ENCODE measurements around the gene SAA1. TPM values are rescaled to one million over a fixed set of nuclear protein-coding genes. Genes with fewer than 3 reads are reported as not detected.

Gene SAA1
- polyA plus RNA-seq = 10 to 100 TPM; 10.8 to 15.7 TPM

DNA sequence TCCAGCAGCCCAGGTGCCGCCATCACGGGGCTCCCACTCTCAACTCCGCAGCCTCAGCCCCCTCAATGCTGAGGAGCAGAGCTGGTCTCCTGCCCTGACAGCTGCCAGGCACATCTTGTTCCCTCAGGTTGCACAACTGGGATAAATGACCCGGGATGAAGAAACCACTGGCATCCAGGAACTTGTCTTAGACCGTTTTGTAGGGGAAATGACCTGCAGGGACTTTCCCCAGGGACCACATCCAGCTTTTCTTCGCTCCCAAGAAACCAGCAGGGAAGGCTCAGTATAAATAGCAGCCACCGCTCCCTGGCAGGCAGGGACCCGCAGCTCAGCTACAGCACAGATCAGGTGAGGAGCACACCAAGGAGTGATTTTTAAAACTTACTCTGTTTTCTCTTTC, at the start of gene SAA1:
Gene SAA1 (plus strand): TSS at position 316 of the 400 bp plus-strand sequence. CDS start 624 bp downstream, outside the sequence.
- H3K9me3 ChIP-seq (ENCODE audit: control insufficient read depth in 2 of 2, insufficient read depth in 1 of 2, low read depth in 1 of 2, low read length in 1 of 2) = no peaks in the 10 kb centered on the region
- no peaks in the 10 kb centered on the region for H3K27me3 ChIP-seq (ENCODE audit: control insufficient read depth in 1 of 2, insufficient read depth in 2 of 2, low read length in 2 of 2)
- no peak within 1 kb of the TSS for H3K4me3 ChIP-seq (ENCODE audit: low read depth in 1 of 2, low read length in 2 of 2)
- no peaks in the 10 kb centered on the region for H3K4me1 ChIP-seq (ENCODE audit: control insufficient read depth in 2 of 2, insufficient read depth in 2 of 2, low read length in 1 of 2)
- WGBS, 2 donors = 43 to 51% methylated on average over 8 of the region's 8 CpGs
- H3K36me3 ChIP-seq (ENCODE audit: control insufficient read depth in 2 of 2, insufficient read depth in 2 of 2, low read length in 1 of 2) = no peaks in the 10 kb centered on the region
- H3K27ac ChIP-seq (ENCODE audit: low read depth in 2 of 2, low read length in 1 of 2) = no peak within 1 kb of the TSS

GRCh38 chr11:18221274-18221876, 44.7 kb upstream of the SAA1 start:
- H3K9me3 ChIP-seq (ENCODE audit: control insufficient read depth in 2 of 2, insufficient read depth in 1 of 2, low read depth in 1 of 2, low read length in 1 of 2) = no peaks in the 10 kb centered on the region
- no peaks in the 10 kb centered on the region for H3K4me1 ChIP-seq (ENCODE audit: control insufficient read depth in 2 of 2, insufficient read depth in 2 of 2, low read length in 1 of 2)
- no peak overlapping the region for H3K4me3 ChIP-seq (ENCODE audit: low read depth in 1 of 2, low read length in 2 of 2)
- no peaks in the 10 kb centered on the region for H3K27me3 ChIP-seq (ENCODE audit: control insufficient read depth in 1 of 2, insufficient read depth in 2 of 2, low read length in 2 of 2)
- H3K27ac ChIP-seq (ENCODE audit: low read depth in 2 of 2, low read length in 1 of 2) = no peak overlapping the region
- WGBS, 2 donors = 74 to 84% methylated on average over 5 of the region's 5 CpGs
- no peaks in the 10 kb centered on the region for H3K36me3 ChIP-seq (ENCODE audit: control insufficient read depth in 2 of 2, insufficient read depth in 2 of 2, low read length in 1 of 2)

GRCh38 chr11:18222814-18223421, 43.1 kb upstream of the SAA1 start:
- Histone ChIP-seq H3K27ac (ENCODE audit: low read depth in 2 of 2, low read length in 1 of 2) (no peak overlapping the region), H3K36me3 (ENCODE audit: control insufficient read depth in 2 of 2, insufficient read depth in 2 of 2, low read length in 1 of 2) (no peaks in the 10 kb centered on the region), H3K4me1 (ENCODE audit: control insufficient read depth in 2 of 2, insufficient read depth in 2 of 2, low read length in 1 of 2) (no peaks in the 10 kb centered on the region), H3K9me3 (ENCODE audit: control insufficient read depth in 2 of 2, insufficient read depth in 1 of 2, low read depth in 1 of 2, low read length in 1 of 2) (no peaks in the 10 kb centered on the region), H3K4me3 (ENCODE audit: low read depth in 1 of 2, low read length in 2 of 2) (no peak overlapping the region), H3K27me3 (ENCODE audit: control insufficient read depth in 1 of 2, insufficient read depth in 2 of 2, low read length in 2 of 2) (no peaks in the 10 kb centered on the region)
- 90 to 93% methylated on average over 3 of the region's 3 CpGs for whole genome bisulfite sequencing, 2 donors

- Histone ChIP-seq H3K4me3 (ENCODE audit: low read depth in 1 of 2, low read length in 2 of 2) (no peak overlapping the region), H3K27me3 (ENCODE audit: control insufficient read depth in 1 of 2, insufficient read depth in 2 of 2, low read length in 2 of 2) (no peaks in the 10 kb centered on the region), H3K4me1 (ENCODE audit: control insufficient read depth in 2 of 2, insufficient read depth in 2 of 2, low read length in 1 of 2) (no peaks in the 10 kb centered on the region), H3K27ac (ENCODE audit: low read depth in 2 of 2, low read length in 1 of 2) (no peak overlapping the region), H3K36me3 (ENCODE audit: control insufficient read depth in 2 of 2, insufficient read depth in 2 of 2, low read length in 1 of 2) (no peaks in the 10 kb centered on the region), H3K9me3 (ENCODE audit: control insufficient read depth in 2 of 2, insufficient read depth in 1 of 2, low read depth in 1 of 2, low read length in 1 of 2) (no peaks in the 10 kb centered on the region)
- WGBS, 2 donors = 49 to 65% methylated on average over 3 of the region's 3 CpGs
Observed at GRCh38 chr11:18223591-18224387, 42.3 kb upstream of the SAA1 start.

- no peaks in the 10 kb centered on the region for H3K9me3 ChIP-seq (ENCODE audit: control insufficient read depth in 2 of 2, insufficient read depth in 1 of 2, low read depth in 1 of 2, low read length in 1 of 2)
- 37 to 41% methylated on average over 2 of the region's 2 CpGs for WGBS, 2 donors
Observed at GRCh38 chr11:18225913-18226312, 40.2 kb upstream of the SAA1 start.

GRCh38 chr11:18229501-18229900, 36.6 kb upstream of the SAA1 start:
- Histone ChIP-seq H3K36me3 (ENCODE audit: control insufficient read depth in 2 of 2, insufficient read depth in 2 of 2, low read length in 1 of 2) (no peaks in the 10 kb centered on the region), H3K4me3 (ENCODE audit: low read depth in 1 of 2, low read length in 2 of 2) (no peak overlapping the region), H3K9me3 (ENCODE audit: control insufficient read depth in 2 of 2, insufficient read depth in 1 of 2, low read depth in 1 of 2, low read length in 1 of 2) (no peaks in the 10 kb centered on the region), H3K4me1 (ENCODE audit: control insufficient read depth in 2 of 2, insufficient read depth in 2 of 2, low read length in 1 of 2) (no peaks in the 10 kb centered on the region), H3K27me3 (ENCODE audit: control insufficient read depth in 1 of 2, insufficient read depth in 2 of 2, low read length in 2 of 2) (no peaks in the 10 kb centered on the region), H3K27ac (ENCODE audit: low read depth in 2 of 2, low read length in 1 of 2) (no peak overlapping the region)
- 69 to 83% methylated on average over 2 to 3 of the region's 3 CpGs for WGBS, 2 donors

More at GRCh38 chr11:18225913-18226312, 40.2 kb upstream of the SAA1 start:
- no peak overlapping the region for H3K4me3 ChIP-seq (ENCODE audit: low read depth in 1 of 2, low read length in 2 of 2)
- H3K27ac ChIP-seq (ENCODE audit: low read depth in 2 of 2, low read length in 1 of 2) = no peak overlapping the region
- H3K27me3 ChIP-seq (ENCODE audit: control insufficient read depth in 1 of 2, insufficient read depth in 2 of 2, low read length in 2 of 2) = no peaks in the 10 kb centered on the region
- H3K36me3 ChIP-seq (ENCODE audit: control insufficient read depth in 2 of 2, insufficient read depth in 2 of 2, low read length in 1 of 2) = no peaks in the 10 kb centered on the region
- no peaks in the 10 kb centered on the region for H3K4me1 ChIP-seq (ENCODE audit: control insufficient read depth in 2 of 2, insufficient read depth in 2 of 2, low read length in 1 of 2)

GRCh38 chr11:18230859-18231258, 35.2 kb upstream of the SAA1 start:
- no peak overlapping the region for H3K27ac ChIP-seq (ENCODE audit: low read depth in 2 of 2, low read length in 1 of 2)
- H3K4me1 ChIP-seq (ENCODE audit: control insufficient read depth in 2 of 2, insufficient read depth in 2 of 2, low read length in 1 of 2) = no peaks in the 10 kb centered on the region
- no peaks in the 10 kb centered on the region for H3K27me3 ChIP-seq (ENCODE audit: control insufficient read depth in 1 of 2, insufficient read depth in 2 of 2, low read length in 2 of 2)
- no peaks in the 10 kb centered on the region for H3K36me3 ChIP-seq (ENCODE audit: control insufficient read depth in 2 of 2, insufficient read depth in 2 of 2, low read length in 1 of 2)
- no peak overlapping the region for H3K4me3 ChIP-seq (ENCODE audit: low read depth in 1 of 2, low read length in 2 of 2)
- WGBS, 2 donors = 88 to 96% methylated on average over 2 of the region's 2 CpGs
- H3K9me3 ChIP-seq (ENCODE audit: control insufficient read depth in 2 of 2, insufficient read depth in 1 of 2, low read depth in 1 of 2, low read length in 1 of 2) = no peaks in the 10 kb centered on the region

DNA sequence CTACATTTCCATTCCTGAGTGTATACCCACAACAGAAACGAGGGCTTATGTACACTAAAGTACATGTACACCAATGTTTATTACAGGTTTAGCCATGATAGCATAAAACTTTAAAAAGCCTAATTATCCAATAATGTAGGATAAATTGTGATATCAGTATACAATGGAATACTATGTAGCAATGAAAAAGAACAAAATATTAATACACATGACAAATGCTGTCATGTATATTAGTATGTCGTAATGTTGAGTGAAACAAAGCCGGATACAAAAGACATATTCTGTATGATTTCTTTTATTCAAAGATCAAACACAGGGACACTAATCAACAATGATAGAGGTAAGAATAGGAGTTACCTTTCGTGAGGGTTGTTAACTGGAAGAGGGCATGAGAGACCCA, 32.2 kb upstream of the SAA1 start:
- WGBS, 2 donors = 92 to 94% methylated on average over 4 of the region's 4 CpGs
- Histone ChIP-seq H3K4me3 (ENCODE audit: low read depth in 1 of 2, low read length in 2 of 2) (no peak overlapping the region), H3K9me3 (ENCODE audit: control insufficient read depth in 2 of 2, insufficient read depth in 1 of 2, low read depth in 1 of 2, low read length in 1 of 2) (no peaks in the 10 kb centered on the region), H3K27me3 (ENCODE audit: control insufficient read depth in 1 of 2, insufficient read depth in 2 of 2, low read length in 2 of 2) (no peaks in the 10 kb centered on the region), H3K4me1 (ENCODE audit: control insufficient read depth in 2 of 2, insufficient read depth in 2 of 2, low read length in 1 of 2) (no peaks in the 10 kb centered on the region), H3K27ac (ENCODE audit: low read depth in 2 of 2, low read length in 1 of 2) (no peak overlapping the region), H3K36me3 (ENCODE audit: control insufficient read depth in 2 of 2, insufficient read depth in 2 of 2, low read length in 1 of 2) (no peaks in the 10 kb centered on the region)

GRCh38 chr11:18235394-18236334, 30.4 kb upstream of the SAA1 start:
- H3K27ac ChIP-seq (ENCODE audit: low read depth in 2 of 2, low read length in 1 of 2) = no peak overlapping the region
- H3K4me1 ChIP-seq (ENCODE audit: control insufficient read depth in 2 of 2, insufficient read depth in 2 of 2, low read length in 1 of 2) = no peaks in the 10 kb centered on the region
- no peaks in the 10 kb centered on the region for H3K36me3 ChIP-seq (ENCODE audit: control insufficient read depth in 2 of 2, insufficient read depth in 2 of 2, low read length in 1 of 2)
- 55 to 56% methylated on average over 8 of the region's 8 CpGs for WGBS, 2 donors
- no peak overlapping the region for H3K4me3 ChIP-seq (ENCODE audit: low read depth in 1 of 2, low read length in 2 of 2)
- no peaks in the 10 kb centered on the region for H3K27me3 ChIP-seq (ENCODE audit: control insufficient read depth in 1 of 2, insufficient read depth in 2 of 2, low read length in 2 of 2)
- H3K9me3 ChIP-seq (ENCODE audit: control insufficient read depth in 2 of 2, insufficient read depth in 1 of 2, low read depth in 1 of 2, low read length in 1 of 2) = no peaks in the 10 kb centered on the region

All from esophagus (tissue), 2 donors.